Stimulated activated naive CD8-positive, alpha-beta T cell treated with anti-CD3 and anti-CD28 coated beads, Interleukin-15, Interleukin-2, amounts not matched to agents 100 U/mL and 50 U/mL, for 24 hours (primary cell): ENCODE measurements around the gene PTPRN2.

Experiments
- ATAC-seq: fragments of 150-1000 bp; cut with Tn5 transposase; one replicate; pipeline ENCODE4 v1.10.0; 2021
- DNase-seq: peaks from one replicate; pipeline ENCODE4 v3.0.0; 2021

PTPRN2 gene

DNA sequence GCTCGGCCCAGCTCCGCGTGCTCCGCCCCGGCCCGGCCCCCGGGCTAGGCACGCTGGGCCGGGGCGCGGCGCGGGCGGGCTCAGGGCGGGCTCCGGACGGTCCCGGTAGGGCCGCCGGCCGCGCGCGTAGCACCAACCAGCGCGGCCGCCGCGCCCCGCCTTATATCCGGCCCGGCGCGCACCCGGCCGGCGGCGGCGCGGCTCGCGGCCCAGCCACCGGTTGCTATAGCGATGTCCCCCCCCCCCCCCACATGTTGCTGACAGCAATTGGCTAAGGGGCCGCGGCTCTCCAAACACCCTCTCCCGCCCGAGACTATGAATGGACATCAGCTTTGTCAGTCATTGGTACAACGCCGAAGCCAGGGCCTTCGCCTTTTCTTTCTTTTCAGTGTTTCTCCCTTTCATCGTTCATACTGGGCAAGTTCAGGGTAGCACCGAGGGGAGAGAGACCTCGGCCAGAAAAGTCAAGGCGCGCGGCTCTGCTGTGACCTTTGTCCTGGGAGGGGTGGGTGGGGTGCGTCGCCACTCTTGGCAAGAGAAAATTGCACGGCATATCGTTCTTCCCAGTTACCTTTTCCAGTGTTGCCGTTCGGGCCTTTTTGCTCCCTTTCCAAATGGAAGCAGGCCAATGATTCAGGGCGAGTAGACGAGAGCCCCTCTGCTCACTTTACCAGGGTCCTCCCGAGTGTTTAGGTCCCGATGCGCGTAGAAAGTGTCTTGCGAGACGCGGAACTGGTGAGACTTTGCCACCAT is 896.6 kb downstream of the PTPRN2 start:
- ATAC-seq (peak; percentile 29), DNase-seq (no peak)

DNA sequence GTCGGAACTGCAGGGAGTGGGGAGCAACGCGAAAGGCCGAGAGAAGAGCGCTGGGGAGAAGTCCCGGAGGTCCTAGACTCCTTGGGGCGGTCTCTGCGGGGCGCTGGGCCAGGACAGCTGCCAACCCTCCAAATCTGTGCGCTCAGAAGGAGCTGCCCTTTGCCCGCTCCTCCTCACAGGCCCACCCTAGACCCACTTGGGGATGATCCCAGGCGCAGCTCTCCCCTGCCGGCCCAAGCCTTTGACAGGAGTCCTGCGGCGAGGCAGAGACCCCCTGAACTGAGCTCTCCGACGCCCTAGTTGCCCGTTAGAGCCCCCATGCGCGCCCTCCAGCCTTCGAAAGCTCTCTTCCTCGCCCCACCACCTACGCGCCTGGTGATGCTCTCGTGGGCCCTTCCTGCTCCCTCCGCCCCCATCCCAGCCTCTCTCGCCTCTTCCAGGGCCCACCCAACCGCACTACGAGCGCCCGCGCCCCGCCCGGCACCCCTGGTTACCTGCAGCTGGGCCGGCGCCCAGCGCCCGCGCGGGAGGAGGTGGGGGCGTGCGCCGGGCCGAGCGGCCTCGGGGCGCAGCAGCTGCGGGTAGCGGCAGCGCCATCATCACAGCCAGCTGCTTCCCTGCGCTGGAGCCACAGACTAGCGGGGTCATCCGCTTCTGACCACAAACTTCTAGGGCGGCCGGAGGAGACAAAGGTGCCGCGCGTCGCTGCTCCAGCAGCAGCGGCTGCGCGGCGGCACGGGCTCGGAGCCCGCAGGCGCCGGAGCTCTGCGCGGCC is 897.4 kb downstream of the PTPRN2 start:
- no peak for DNase-seq
- no peak for ATAC-seq

DNA sequence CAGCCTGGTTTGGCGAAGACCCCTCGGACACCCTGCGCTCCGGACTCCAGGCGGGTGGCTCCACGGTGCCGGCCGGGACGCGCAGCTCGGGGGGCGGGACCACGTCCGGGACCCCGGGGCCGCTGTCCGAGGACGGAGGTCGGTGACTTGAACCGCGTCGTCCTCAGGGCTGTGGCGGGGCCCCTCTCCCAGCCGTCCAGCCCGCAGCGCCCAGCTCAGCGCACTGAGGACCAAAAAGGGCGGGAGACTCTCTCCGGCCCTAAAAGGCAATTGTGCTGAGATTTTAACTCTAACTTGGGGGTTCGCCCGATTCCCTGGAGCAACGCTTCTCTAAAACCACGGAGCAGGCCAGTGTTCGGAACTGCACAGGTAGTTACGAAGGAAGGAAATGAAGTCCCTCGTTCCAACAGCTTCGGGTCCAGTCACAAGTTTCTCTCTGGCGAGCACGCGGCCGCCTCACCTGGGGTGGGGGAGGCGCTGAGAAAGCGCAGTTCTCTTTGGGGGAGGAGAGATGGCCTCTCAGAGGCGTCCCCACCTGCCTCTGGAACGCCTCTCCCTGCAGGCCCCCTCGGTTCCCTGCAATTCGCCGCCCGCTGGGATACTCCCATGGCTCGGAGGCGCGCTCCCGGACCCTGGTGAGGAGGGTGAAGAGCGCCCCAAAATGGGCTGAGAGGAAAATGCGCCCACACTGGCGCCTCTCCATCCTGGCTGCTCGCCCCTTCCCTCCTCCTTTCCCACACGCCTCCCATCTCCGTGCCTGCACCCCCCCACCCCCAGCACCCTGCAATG is 898.2 kb downstream of the PTPRN2 start:
- ATAC-seq (no peak), DNase-seq (no peak)

DNA sequence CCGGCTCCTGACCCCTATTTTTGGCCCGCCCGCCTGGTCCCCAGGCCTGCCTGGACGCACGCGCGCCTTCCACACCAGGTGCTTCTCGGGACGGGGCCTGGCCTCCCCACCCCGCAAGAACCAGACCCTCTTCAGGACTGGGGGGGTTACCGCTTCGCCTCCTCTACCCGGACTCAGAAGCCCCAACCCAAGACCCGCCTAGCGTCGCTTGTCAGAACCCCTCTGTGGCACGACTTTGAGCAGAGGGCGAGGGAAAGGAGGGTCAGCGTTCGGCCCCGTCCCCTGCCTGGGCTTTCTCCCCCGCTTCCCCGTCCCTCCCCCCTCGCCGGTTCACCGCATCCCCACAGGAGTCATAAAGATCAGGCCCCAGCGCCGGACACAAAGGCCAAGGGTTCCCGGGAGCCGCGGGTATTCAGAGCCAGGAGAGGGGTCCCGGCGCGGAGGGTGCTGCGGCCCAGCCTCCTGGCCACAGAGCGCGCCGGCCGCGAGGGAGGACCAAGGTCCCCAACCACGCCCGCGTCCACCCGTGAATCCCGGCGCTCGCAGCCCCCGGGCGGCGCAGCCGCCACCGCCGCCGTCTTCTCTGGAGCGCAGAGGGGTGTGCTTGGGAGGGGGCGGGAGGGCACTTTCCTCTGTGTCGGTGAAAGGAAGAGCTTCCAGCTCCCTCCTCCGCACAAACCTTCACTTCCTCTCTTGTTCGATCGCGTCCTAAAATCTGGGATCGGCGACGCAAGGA is 898.9 kb downstream of the PTPRN2 start:
- DNase-seq (no peak), ATAC-seq (no peak)

DNA sequence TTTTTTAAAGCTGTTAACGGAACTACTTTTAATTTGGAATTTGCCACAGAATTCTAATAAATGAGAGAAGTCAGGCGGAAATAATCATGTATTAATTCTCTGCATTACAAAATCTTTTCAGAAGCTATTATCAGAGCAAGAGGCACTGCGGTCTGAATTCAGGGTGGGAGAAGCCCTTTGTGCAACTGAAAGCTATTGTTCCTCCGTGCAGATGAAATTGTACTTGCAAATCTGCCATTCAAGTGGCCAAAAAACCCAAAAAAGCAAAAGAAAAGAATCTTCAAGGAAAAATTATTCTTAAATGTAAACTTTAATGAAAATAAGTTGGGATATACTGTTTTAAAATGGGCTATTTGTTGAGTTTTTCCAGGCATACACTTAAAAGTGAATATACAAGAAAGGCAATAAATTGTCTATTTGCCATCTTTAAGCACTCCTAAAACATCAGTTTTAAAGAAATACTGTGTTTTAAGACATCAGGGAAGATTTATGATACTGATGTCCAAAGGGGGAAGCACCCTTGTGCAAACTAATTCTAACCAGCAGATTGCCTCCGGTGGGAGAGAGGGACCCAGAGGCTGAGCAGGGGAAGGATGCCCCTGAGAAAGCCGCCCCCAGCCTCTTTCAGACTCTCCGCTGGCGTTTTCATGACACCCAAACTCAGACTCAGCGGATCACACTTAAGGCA is 899.6 kb downstream of the PTPRN2 start:
- no peak for DNase-seq
- no peak for ATAC-seq

DNA sequence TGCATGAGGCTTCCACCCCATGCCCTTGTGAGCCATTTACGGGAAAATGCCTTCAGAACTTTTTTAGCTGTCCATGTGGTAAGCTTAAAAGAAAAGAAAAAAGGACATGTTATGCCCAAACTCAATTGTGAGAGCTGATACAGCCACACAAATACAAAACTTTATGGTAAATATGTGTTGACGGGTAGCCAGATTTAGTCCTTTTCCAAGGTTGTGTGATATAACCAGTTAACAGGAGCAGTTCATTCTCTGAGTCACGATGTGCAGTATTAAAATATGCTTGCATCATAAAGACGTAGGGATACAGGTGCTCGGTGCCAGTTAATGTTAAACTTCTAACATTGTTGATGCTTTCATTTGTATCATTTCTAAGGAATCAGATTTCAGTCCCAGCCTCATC is 900.5 kb downstream of the PTPRN2 start:
- DNase-seq (no peak), ATAC-seq (no peak)

DNA sequence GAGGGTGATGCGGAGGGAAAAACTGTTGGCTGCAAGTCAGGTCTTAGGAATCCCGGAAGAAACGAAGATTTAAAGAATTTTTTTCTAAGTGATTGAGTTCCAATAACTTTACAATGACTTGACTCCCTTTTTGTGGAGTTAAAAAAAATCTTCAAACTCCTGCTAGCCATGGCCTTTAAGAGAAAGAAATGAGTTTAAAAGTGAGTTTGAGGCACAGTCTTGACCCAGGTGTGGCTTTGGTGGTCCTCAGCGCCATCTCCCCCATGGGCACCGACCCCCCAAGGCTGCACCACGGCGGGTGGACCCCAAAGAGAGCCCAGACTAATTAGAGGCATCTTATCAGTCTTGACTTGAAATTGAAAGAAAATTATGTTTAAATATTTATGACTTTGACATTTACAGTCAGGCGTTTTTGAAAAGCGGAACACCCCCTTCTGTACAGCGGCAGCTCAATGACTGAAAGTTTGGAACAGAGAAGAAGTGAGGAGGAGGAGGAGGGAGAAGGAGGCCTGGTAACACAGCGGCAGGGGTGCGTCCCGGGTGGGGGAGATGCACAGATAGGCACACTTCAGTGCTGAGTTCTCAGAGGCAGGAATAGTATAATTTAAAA is 901.2 kb downstream of the PTPRN2 start:
- DNase-seq: no peak
- ATAC-seq: no peak

DNA sequence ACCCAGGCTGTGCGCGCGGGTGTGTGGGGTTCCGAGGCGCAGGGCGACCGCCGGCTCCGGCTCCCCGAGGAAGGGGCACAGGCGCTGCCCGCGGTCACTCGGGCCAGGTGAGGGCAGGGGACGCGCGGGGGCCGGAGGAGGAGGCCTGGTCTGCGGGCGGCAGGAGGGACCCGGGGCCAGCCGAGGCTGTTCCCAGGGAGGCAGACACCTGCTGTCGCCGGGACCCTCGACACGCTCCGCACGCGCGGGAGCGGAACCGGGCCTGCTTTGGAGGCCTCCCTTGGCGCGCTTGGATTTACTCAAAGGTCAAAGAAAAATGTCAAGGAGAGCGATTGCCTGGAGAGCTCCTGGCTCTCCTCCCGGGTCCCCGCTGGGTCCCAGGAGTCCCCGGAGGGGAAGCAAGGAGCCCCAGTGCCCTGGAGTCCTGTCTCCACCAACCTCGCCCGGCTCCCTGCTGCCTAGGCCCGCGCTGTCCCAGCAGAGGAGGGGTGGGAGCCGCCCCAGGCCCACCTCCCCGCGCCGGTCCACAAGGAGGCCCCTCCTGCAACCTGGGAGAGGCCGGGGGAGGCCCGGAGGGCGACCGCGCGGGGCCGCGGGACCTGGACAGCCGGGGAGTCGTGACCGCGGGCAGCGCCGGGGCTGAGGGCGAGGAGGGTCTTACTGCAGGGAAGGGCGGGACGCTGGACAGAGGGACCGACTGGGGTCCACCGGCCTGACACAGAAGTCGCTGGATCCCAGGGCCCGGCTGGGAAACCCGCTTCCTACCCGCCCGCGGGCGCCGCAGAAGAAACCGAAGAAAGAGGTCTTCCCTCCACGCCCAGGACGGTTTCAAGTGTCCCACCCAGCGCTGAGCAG is 902.0 kb downstream of the PTPRN2 start:
- DNase-seq (no peak), ATAC-seq (no peak)

DNA sequence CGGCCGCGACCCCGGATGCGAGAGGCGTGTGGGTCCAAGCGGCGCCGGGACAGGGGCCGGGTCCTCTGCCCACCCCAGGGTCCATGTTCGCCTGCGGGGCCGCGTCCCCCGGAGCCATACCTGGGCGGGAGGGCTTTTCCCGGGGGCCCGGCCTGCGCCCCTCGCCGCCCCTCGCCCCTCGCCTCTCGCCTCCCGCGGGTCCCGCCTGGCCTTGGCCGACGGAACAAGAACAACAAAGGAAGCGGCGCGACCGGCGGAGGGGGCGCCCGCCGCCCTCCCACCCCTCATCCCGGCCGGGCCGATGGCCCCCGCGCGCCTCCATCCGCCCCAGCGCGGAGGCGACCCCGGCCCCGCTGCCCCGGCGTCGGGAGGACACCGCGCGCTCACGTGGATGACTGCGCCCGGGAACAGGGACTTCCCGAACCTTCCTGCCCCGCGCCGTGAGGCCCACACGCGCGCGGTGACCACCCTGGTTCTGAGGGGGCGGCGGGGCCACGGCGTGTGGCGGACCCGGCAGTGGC is 902.7 kb downstream of the PTPRN2 start:
- DNase-seq (no peak), ATAC-seq (no peak)

DNA sequence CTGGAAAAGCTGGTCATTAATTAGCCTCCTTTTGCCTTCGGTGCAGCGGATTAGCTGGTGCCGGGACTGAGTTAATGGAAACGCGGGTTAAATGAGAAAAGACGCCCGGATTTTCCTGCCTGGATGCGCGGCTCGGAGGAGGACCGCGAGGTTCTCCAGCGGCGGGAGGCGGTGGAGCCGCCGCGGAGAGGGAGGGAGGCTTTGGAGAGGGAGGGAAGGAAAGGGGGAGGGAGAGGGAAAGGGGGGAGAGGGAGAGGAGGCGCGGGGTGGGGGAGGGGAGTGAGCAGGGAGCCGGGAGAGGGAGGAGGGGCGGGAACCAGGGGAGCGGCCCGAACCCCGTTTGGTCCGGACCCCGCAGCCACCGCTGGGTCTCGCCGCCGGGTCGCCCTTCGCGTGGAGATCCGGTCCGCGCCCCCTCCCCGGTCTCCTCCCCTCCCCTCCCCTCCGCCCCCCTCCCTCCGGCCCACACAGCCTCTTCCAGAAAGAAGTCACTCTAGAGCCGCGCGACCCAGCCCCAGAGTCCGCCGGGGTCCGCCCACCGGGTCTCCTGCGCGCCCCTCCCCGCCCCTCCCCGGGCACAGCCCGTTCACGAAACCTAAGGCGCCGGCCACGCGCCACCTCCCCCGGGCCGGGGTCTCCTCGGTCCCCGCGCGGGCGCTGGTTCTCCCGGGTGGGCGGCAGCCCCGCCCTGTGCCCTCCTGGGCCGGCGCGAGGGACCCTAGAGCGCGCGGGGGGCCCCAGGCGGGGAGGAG is 903.3 kb downstream of the PTPRN2 start:
- ATAC-seq (no peak), DNase-seq (no peak)

DNA sequence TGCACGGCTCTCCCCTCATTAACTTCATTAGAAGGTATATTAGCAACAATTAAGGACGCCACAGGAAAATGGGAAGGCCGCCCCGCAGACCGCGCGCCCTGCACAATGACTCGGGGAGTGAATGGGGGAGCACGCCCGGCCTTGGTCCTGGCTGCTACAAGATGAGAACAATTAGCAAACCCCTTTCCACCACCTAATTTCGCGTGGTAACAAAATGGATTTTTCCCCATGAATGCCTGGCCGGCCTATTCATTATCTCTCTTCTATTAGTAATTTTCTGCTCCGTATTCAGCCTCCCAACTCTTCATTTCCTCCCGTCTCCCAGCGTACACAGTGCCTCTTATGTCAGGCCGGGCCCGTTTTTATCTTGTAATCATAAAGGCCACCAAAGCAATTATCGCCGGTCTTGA is 903.9 kb downstream of the PTPRN2 start:
- ATAC-seq: no peak
- DNase-seq: no peak

DNA sequence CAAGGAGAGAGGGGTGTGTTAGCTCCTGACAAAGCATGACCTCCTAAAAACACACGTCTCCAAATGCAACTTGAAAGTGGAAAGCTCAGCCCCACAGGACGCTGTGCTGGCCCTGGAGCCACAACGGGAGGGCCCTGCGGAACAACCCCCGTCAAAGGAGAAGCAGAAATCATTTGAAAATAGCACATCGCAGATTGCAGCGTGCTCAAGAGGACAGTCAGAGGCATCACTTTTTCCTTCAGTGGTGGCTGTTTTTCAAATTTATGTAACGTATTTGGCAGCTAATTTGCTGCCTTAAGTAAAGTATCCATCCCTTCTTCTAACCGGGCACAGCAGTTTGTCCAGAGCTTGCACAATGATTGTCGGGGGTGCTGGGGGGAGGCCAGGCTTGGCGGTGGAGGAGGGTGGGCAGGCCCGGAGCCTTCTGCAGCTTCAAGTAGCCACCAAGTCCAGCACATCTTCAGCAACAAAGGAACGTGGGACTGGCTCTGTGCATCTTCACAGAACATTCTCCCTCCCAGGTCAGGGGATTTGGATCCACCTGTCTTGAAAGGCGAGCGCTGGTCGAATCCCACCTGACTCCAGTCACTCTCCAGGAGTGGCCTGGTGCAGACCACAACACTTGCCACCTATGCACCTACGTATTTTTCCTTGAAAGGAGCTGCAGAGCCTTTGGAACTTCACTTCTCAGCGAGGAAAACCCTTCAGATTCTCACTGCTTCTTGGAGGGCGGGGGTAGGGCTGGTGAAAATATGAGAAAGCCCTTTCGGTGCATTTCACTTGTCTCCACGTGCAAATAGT is 904.5 kb downstream of the PTPRN2 start:
- no peak for ATAC-seq
- DNase-seq: no peak

DNA sequence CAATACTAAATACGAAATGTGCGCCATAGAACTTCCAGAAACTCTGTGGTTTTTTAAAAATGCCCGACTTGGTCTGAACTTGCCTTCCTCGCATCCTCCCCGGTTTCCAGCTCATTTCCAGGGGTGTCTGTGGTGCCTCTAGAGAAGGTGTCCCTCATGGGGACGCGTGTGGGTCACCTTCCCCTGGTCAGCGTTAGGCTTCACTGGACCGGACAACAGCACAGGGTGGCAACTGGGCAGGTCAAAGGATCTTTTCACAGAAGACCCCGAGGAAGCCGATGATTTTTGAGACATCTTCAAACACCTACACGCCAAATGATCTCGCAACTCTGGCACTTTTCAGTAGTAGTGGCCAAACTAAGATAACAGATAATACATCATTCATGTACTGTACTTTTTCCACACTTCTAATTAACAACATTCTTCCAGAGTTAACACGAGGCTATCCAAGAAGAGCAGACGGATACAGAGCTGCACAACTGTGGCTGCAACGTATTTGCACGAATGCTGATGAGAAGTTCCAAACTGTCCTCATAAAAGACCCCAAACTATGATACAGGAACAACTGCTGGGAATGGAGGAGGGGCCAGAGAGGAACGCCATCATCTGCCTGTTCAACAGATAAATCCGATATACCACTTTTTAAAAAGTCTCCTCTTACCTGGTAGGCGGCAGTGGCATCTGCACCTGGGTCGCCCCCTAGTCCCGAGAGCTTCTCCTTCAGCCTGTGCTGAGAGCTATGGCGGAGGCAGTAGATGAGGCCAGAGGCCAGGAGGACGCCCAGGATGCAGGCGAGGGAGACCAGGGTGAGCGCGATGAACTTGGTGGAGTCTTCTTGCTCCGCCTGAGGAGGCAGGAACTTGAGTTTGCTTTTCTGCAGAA is 905.3 kb downstream of the PTPRN2 start:
- DNase-seq (no peak), ATAC-seq (no peak)

DNA sequence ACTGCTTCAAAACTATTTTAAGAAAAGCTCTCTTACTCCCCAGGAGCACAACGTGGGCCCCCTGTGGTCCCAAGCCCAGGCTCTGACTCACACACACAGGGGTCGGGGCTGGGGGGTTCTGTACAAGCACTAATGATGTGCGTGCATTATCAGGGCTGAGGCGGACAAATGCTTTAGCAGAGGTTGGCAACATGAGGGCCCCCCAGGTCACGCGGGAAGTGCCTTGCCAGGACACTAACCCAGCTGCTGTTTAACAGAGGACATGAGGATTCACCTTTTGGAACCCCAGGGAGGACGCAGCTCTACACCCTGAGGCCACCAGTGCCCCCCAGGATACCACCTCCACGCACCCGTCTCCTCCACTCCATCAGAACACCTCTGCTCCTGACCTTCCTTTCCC is 908.0 kb downstream of the PTPRN2 start:
- ATAC-seq (no peak), DNase-seq (no peak)

DNA sequence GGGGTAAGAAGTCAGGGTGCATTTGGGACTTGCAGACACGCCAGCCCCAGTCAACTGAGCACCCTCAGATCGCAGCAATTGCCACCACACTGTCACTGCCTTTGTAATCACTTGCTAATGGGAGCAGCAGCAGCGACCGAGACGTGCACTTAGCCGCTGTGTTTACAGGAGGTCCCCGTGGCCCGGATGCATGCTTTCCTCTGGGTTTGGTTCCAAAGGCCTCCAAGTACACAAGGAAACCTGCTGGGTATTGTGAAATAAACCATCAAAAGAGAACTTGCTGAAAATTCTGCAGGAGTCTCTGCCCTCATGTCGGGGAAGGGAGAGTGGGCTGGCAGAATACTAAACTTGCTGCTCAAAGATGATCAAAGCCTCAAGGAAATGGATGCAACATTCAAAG is 909.1 kb downstream of the PTPRN2 start:
- DNase-seq: no peak
- no peak for ATAC-seq

DNA sequence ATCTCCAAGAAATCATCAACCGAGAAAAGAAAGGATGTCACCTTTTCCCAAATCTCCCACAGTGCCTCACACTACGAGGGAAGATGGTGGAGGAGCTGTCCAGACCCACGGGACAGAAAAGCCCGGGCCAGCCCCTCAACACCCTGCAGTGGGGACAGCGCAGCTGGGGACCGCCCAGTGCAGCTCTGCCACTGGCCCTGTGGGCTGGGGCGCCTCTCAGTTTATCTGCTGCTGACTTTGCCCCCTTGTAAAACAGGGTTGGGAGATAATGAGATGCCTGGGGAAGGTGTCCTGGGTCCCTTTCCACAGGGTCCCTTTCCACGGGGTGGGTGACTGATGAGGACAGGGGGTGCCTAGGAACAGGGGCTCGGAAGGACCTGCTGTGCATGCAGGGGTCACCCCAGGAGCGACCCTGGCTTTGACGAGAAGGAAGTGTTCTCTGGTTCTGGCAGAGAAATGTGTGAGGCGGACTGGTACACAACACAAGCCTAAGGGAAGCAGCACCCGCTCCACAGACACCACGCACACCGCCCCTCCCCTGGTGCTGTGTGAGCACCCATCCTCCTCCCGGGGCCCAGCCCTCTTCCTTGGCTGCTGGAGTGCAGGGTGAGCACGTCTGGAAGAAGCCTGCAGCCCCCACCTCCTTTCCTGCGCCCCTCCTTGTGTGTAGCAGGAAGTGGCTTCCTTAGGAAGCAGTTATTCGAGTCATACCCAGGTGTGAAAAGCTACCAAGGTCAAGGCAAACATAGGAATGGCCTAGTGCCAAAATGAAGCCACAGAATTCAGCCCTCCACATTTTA is 911.0 kb downstream of the PTPRN2 start:
- DNase-seq (no peak), ATAC-seq (no peak)

DNA sequence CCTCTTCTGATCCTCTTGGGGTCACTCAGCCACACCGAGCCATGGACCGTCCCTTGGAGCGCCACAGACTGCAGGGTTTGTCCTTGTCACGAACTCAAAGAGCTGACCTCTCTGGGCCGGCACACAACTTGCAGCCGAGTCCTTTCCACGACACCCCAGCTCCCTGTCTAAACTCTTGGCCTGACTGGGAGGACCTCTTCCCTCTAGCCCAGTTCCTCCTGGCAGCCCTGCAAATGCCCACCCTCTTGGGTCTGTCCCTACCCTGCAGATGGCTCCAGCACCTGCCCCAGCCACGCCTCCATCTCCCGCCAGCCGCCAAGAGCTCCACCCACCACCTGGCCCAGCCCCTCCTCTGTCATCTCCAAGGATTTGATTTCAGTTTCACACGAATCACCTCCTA is 911.6 kb downstream of the PTPRN2 start:
- peak; percentile 43 for ATAC-seq
- DNase-seq: no peak
